ENCODE data around the gene ZNF831. TPM values are rescaled to one million over a fixed set of nuclear protein-coding genes. Genes with fewer than 3 reads are reported as not detected.

The ZNF831 gene
- total and polyA plus RNA-seq, 4 donors: 0.14 to 1.0 (median 0.56) TPM

- WGBS, 2 donors: 87 to 89% methylated on average over 7 of the region's 7 CpGs
- no peak for TF ChIP-seq CTCF (IDR thresholded peaks at IDR 0.05; ENCODE audit: control extremely low read depth, extremely low read depth)
- Histone ChIP-seq H3K4me1 (ENCODE audit: control insufficient read depth in 5 of 5, insufficient read depth in 5 of 5, low read length in 5 of 5) (peaks cover 0 to 9% (median 1%) of the 10 kb centered on the region in 5 donors), H3K9me3 (ENCODE audit: control insufficient read depth in 4 of 4, insufficient read depth in 3 of 4, low read length in 3 of 4) (no peaks in the 10 kb centered on the region), H3K9ac (ENCODE audit: insufficient read depth in 1 of 2, low read length in 2 of 2) (no peak overlapping the region), H3K4me3 (no peak overlapping the region), H3K27me3 (ENCODE audit: control insufficient read depth in 3 of 3, insufficient read depth in 3 of 3, low read length in 2 of 3) (peaks cover 4 to 20% (median 7%) of the 10 kb centered on the region in 3 donors), H3K36me3 (ENCODE audit: control insufficient read depth in 4 of 4, insufficient read depth in 4 of 4, low read length in 4 of 4) (no peaks in the 10 kb centered on the region), H3K27ac (ENCODE audit: low read depth in 1 of 2, low read length in 1 of 2) (no peak overlapping the region)
- DNase-seq (no peak), ATAC-seq (ENCODE audit: insufficient read depth, low FRiP score) (no peak)
These were observed 142.5 kb downstream of the ZNF831 start for GRCh38 chr20:59305908-59306655.

GRCh38 chr20:59307270-59307669 lies 143.6 kb downstream of the ZNF831 start:
- no peak for ATAC-seq (ENCODE audit: insufficient read depth, low FRiP score)

More at GRCh38 chr20:59307270-59307669, 143.6 kb downstream of the ZNF831 start:
- Histone ChIP-seq H3K9ac (ENCODE audit: insufficient read depth in 1 of 2, low read length in 2 of 2) (no peak overlapping the region), H3K4me1 (ENCODE audit: control insufficient read depth in 5 of 5, insufficient read depth in 5 of 5, low read length in 5 of 5) (peaks cover 0 to 11% (median 0%) of the 10 kb centered on the region in 5 donors), H3K36me3 (ENCODE audit: control insufficient read depth in 4 of 4, insufficient read depth in 4 of 4, low read length in 4 of 4) (no peaks in the 10 kb centered on the region), H3K27ac (ENCODE audit: low read depth in 1 of 2, low read length in 1 of 2) (no peak overlapping the region), H3K9me3 (ENCODE audit: control insufficient read depth in 4 of 4, insufficient read depth in 3 of 4, low read length in 3 of 4) (no peaks in the 10 kb centered on the region), H3K27me3 (ENCODE audit: control insufficient read depth in 3 of 3, insufficient read depth in 3 of 3, low read length in 2 of 3) (peaks cover 0 to 15% (median 7%) of the 10 kb centered on the region in 3 donors), H3K4me3 (no peak overlapping the region)
- 90 to 93% methylated on average over 3 of the region's 3 CpGs for WGBS, 2 donors
- no peak for DNase-seq
- TF ChIP-seq CTCF (IDR thresholded peaks at IDR 0.05; ENCODE audit: control extremely low read depth, extremely low read depth): no peak

Other genes with a start within 250 kb of the ZNF831 start
- 10 to 100 TPM; 46.4 to 93.9 TPM for gene NELFCD, start 182.6 kb upstream of the ZNF831 start, total RNA-seq
- gene NELFCD, start 182.6 kb upstream of the ZNF831 start, polyA plus RNA-seq: 10 to 100 TPM; 31.5 to 38.3 TPM
- 100 to 1,000 TPM; 105 to 393 TPM for gene CTSZ, start 156.6 kb upstream of the ZNF831 start, total RNA-seq
- gene CTSZ, start 156.6 kb upstream of the ZNF831 start, polyA plus RNA-seq: 100 to 1,000 TPM; 189 to 558 TPM
- gene TUBB1, start 144.4 kb upstream of the ZNF831 start, total RNA-seq: 1 to 10 TPM in 1 of 2 donors, under 1 TPM in 1; 0.64 to 6.6 TPM
- 1 to 10 TPM in 1 of 2 donors, under 1 TPM in 1; 0.87 to 6.8 TPM for gene TUBB1, start 144.4 kb upstream of the ZNF831 start, polyA plus RNA-seq
- 10 to 100 TPM; 18.4 to 74.3 TPM for gene ATP5F1E, start 131.5 kb upstream of the ZNF831 start, total RNA-seq
- 10 to 100 TPM; 53.9 to 88.8 TPM for gene ATP5F1E, start 131.5 kb upstream of the ZNF831 start, polyA plus RNA-seq
- gene PRELID3B, start 121.0 kb upstream of the ZNF831 start, total RNA-seq: 10 to 100 TPM; 48.7 to 61.1 TPM
- 10 to 100 TPM; 19.9 to 33.7 TPM for gene PRELID3B, start 121.0 kb upstream of the ZNF831 start, polyA plus RNA-seq
- gene EDN3, start 136.8 kb downstream of the ZNF831 start, total RNA-seq: 1 to 10 TPM in 1 of 2 donors, under 1 TPM in 1; 0.25 to 3.6 TPM
- under 1 TPM; 0.12 to 0.38 TPM for gene EDN3, start 136.8 kb downstream of the ZNF831 start, polyA plus RNA-seq

Data from lung (tissue), 12 donors.